Stimulated activated CD8-positive, alpha-beta memory T cell treated with anti-CD3 and anti-CD28 coated beads, Interleukin-7, amount 100 ng/mL, for 1 hour (primary cell): ENCODE results near the gene MID1.

Source experiments
- DNase-seq, 2 donors: peaks; one replicate each; pipeline ENCODE4 v3.0.0-alpha.2; 2020; ENCODE audit warnings: low read depth in 2 of 2

Gene MID1

GRCh38 chrX:10486373-10486772 is 134.0 kb downstream of the MID1 start:
- DNase-seq: no peak

DNA sequence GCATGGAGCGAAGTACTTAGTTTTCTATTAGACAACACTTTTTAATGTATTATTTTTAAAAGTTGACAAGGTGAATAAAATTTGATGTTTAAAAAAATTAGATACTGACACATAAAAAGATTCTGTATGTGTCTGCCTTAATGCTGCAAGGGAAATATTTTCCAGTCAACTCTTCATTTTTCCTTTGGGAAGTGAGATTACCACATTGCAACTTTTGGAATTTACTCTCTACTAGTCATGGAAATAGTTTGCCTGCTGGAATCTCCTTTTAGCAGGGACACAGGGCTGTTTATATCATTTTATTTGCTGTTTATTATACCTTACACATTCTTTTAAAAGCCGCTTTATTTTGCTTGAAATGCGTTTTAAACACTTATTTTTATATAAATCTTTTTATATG is 135.1 kb downstream of the MID1 start:
- DNase-seq: no peak

DNA sequence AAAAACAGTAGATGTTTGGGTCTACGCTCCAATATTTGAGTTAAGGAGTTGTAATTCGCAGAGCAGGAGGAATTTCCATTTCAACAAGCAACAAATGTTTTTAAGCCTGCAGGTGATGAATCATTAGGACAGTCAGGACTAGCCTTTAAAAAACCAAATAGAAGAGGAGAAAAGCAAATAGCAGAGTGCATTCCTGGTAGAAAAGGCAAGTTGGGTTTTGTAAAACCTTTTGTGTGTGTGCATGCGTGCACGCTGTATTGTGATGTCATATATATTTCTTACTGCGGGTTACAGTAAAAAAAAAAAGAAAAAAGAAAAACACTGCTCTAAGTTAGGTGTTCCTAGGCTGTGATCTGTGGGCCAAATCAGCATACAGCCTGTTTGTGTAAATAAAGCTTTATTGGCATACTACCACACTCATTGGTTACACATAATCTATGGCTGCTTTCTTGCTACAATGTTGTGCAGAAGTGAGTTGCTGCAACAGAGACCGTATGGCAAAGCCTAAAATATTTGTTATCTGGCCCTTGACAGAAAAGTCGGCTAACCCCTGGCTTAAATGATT is 135.6 kb downstream of the MID1 start:
- no peak for DNase-seq

GRCh38 chrX:10483191-10483831 is 137.1 kb downstream of the MID1 start:
- DNase-seq: no peak

- no peak for DNase-seq
Observed at GRCh38 chrX:10482708-10483107, 137.7 kb downstream of the MID1 start.

- DNase-seq: no peak
Observed at GRCh38 chrX:10482261-10482660, 138.1 kb downstream of the MID1 start.

GRCh38 chrX:10480861-10481260 is 139.5 kb downstream of the MID1 start:
- DNase-seq: no peak

- no peak for DNase-seq
Observed at GRCh38 chrX:10479508-10479907, 140.9 kb downstream of the MID1 start.

DNA sequence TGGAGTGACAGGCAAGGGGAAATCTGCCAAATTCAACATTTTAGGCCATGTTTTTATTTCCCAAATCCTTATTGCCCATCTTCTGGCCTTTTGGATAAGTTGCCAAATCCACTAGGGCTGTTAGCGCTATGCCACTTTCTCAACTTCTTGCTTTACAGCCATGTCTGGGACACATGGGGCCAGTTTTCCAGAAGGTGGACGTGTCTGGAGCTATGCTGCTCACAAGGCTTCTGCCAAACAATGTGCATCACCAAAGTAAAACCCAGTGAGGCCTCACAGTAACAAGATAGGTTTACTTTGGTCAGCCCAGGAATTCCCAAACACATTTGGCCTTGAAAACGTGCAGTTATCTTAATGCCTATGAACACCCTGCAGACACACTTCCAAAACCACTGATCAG is 142.9 kb downstream of the MID1 start:
- DNase-seq: no peak

- no peak for DNase-seq
Observed at GRCh38 chrX:10474913-10475568, 145.3 kb downstream of the MID1 start.

DNA sequence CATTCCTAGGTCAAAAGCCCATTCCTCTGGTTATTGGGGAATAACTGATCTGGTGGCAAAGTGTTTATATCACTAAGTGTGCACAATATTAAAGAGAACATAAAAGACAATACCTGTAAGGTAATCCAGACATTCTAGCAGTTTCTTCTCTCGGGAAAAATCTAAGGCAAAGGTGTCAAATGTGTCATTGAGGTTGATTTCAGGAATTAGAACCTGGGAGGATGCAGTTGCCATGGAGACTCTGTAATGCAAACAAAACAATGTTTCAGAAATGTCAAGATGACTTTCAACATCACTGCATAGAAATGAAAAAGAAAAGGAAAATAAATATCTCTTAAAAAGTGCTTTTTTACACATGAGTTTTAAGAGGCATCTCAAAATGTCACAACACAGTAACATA is 145.9 kb downstream of the MID1 start:
- no peak for DNase-seq

DNA sequence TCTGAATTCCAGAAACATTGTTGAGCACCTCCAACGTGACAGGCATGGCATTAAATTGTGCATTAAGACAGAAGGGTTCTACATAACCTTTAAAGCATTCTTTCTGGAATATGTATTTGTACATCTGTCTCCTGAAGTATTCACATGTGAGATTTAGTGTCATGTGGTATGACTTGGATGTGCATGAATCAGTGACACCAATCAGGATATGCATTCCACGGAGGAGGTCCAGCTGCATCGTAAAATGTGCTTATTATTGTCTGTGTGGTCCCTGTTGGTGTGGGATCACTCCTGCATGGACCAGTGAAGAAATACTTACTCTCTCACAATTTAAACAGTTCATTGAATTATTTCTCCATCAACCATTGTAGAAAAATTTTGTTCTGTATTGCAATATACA is 149.0 kb downstream of the MID1 start:
- no peak for DNase-seq

GRCh38 chrX:10470009-10470408 is 150.4 kb downstream of the MID1 start:
- no peak for DNase-seq

GRCh38 chrX:10467793-10468192 is 152.6 kb downstream of the MID1 start:
- no peak for DNase-seq

GRCh38 chrX:10465254-10465653 is 155.1 kb downstream of the MID1 start:
- DNase-seq: no peak

GRCh38 chrX:10457092-10457491 is 163.3 kb downstream of the MID1 start:
- DNase-seq: no peak

DNA sequence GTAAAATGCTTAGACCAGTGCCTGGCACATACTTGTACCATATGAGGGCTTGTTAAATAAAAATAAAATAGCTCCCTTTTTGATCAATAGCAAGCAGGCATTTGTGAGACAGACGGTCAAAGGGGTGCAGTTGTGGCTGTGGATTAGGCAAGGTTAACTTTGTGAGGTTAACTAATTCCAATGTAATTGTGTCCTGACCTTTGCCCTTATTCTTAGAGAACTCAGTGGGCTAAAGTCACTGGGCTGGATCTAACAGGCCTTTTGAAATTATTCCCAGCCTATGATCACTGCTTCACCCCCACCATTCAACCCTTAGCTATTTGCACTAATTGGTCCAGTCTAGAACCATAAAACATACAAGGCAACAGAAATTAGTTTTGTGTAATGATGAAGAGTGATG is 166.4 kb downstream of the MID1 start:
- no peak for DNase-seq

GRCh38 chrX:10450959-10451355 is 169.4 kb downstream of the MID1 start:
- no peak for DNase-seq

- no peak for DNase-seq
Observed at GRCh38 chrX:10450229-10450958, 170.0 kb downstream of the MID1 start.

DNA sequence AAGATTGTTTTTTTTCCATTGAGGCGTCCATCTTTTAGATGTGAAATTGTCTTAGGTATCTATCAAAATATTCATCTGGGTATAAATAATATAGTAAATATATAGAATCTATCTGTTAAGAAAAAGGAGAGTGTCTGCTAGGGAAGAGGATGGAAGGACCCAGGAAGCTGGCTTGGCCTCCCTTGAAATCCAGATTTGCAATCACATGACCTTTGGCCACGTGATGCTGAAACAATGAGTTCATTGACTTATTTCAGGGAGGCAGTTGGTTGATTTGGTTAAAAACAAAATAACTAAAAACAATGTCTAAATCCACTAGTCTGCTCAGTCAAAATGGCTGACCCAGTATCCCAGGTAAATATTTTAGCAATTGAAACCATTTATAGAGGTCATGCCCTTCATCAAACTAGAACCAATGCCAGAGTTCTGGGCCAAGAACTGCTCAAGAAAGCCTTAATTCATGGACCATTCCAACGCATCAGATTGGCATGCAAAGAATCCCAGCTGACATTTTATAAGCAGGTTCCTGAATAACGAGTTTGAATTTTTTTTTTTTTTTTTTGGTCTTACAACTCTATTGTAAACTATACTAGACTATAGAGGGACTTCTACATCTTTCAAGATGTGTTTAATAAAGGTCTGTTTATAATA is 172.7 kb downstream of the MID1 start:
- no peak for DNase-seq

DNA sequence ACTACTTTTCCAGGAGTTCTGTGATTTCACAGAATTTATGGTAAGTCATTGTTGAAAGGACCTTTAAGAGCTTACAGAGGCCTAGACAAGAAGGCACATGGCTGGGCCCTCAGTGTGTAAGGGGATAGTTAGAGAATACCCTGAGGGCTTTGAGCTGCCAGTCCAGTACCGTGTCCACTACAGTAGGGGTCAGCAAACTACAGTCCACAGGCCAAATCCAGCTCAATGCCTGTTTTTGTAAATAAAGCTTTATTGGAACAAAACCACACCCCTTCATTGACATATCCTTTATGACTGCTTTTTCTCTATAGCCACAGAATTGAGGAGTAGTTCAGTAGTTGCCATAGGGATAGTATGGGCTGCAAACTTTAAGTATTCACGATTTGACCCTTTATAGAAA is 176.2 kb downstream of the MID1 start:
- no peak for DNase-seq

GRCh38 chrX:10441464-10441863 is 178.9 kb downstream of the MID1 start:
- DNase-seq: no peak
